NT2/D1 (cell line): Measurements from ENCODE around the gene NOSIP.

ENCODE experiments used
- SUZ12 ChIP-seq: IDR thresholded peaks from 2 replicates; pipeline ENCODE4 v1.6.1; 2011; ENCODE audit not compliant: insufficient read length, insufficient read depth; ENCODE audit errors: extremely low read depth
- YY1 ChIP-seq: IDR thresholded peaks from 2 replicates; pipeline ENCODE4 v1.6.1; 2011; ENCODE audit not compliant: insufficient read length, insufficient read depth
- ZNF274 ChIP-seq: IDR thresholded peaks from 2 replicates; pipeline ENCODE4 v1.6.1; 2011; ENCODE audit warnings: mild to moderate bottlenecking, low read depth, low read length

DNA sequence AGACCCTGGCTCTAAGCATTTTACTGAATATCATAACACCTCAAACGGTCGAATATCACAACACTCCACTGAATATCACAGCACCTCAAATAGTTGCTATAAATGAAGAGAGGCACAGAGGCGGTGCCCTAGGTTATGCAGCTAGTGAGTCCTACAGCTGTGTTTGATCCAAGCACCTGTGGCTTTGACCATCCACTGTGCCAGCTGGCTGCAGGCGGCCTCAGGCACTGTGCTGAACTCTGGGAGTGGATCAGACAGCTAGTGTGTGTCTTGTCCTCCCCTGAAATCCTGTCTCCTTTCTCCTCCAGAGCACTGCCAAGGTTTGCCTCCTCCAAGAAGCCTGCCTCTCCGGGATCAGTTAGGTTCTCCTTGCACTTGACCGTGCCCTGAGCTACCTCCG is 7.3 kb downstream of the NOSIP start:
- no peak for TF ChIP-seq ZNF274
- no peak for TF ChIP-seq YY1
- TF ChIP-seq SUZ12 = no peak
